ENCODE results near the gene CELSR1.

Gene CELSR1

DNA sequence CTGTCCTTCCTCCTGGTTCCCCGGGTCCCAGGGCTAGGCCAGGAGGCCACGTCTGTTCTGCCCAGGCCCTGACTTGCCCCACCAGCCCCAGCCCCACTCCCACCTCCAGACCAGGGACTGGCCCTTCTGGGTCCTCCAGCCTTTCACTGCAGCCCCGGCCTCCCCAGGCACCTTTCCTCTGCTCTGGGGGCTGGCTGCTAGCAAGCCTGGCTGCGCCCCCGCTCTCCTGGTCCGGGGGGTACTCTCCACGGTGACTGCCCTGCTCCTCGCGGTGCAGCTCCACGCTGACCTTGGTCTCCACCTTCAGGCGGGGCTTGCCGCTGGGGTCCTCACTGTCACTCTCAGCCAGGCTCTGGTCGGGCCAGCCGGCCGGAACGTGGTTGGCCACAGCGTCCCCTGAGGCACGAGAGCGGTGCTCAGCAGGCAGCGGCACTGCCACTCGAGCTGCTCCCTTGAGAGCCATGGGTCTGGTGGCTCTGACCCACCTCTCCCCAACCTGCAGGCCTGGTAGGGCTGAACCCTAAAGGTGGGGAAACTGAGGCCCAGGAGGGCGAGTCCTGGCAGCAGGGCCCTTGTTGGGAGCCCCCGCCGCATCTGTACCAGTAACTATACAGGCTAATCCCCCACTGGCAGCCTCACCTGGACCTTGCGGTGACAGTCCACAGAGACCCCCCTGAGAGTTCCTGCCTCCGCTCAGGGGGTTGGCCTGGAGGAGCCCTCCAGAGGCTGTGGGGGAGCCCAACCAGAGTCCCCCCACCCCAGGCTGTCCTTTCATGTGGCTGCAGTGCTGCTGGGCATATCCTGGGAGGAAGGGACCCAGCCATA is 172.9 kb downstream of the CELSR1 start:
- DNase-seq (ENCODE audit: low spot score) = no peak

DNA sequence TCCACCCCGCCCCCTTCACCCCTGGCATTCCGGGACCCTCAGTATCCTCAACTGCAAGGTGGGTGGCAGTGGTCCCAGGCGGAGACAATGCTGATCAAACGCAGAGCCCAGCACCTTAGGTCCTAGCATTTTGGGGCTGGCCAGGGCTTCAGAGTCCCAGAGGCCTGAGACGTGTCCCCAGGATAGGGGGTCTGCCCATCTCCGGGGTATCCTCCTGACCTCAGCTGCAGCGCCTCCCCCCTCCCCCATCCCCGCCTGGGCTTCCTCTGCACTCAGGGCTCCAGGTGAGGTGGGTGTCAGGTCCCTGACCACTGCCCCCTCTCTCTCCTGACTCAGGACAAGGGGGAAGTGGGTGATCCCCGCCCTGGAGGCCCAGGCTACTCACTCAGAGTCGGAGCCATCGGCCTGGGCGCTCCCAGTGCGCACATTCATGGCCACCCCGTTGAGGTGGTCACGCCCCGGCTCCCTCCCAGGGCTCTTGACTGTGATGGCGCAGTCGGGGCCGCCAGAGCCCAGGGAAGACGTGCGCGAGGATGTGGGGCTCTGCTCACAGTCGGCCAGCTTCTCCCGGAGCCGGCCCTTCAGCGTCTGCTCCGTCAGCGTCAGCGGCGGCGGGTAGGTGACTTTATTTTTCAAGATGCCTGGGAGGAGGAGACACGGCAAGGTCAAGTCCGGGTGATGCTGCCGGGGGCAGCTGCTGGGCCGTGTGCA is 173.7 kb downstream of the CELSR1 start:
- no peak for DNase-seq (ENCODE audit: low spot score)

DNA sequence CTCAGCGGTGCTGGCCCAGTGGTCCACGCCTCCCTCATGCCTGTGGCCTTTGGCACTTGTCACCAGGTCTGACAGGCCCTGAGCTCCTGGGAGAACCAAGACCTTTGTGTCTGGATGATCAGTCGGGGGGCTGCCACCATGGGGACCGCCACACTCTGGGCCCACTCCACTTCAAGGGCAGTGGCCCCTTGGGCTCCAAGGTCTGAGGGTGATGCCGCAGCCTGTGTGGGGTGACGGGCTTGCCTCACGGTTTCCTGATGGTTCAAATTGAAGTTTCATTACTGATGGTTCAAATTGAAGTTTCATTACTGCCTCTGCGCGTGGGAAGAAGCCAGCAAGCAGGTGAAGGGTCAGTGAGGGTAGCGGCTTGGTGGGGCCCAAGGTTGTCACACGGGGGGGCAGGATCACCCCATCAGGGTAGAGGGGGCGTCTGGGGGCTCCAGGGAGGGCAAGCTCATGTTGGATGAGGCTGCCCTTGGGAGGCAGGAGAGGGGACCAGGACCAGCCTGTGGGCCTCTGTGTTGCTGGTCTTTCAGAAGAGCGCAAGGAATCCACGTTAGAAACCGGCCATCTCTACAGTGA is 174.4 kb downstream of the CELSR1 start:
- DNase-seq (ENCODE audit: low spot score) = no peak

DNA sequence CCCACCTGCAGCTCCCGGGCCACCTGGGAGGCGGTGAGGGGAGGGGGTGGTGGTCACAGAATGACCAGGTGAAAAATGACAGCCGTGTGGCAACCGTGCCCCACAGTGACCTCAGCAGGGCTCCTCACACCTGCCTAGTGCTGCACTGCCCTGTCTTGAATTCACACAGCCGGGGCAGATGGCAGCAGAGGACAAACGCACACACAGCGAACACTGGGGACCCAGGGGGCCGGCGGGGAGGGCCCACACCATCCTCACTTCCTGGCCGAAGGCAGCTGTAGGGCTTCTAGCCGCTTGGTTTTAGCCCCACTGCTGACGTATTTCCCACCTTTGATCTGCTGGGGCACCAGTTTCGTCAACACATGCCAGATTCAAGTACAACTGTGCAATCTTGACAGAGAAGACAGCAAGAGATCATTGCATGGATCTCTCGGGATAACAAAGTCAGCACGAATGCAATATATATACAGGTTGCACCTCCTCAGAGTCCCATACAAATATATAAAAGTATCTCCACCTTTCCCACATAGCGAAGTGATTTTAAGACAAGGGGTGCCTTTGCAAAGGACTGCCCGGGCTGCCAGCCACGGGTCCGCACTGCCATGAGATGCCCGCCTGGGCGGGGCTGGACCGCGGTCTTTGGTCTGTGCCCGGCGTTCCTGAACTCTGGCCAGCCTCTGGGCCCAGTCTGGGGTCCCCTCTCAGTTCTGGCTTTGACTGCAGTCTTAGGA is 175.1 kb downstream of the CELSR1 start:
- no peak for DNase-seq (ENCODE audit: low spot score)

DNA sequence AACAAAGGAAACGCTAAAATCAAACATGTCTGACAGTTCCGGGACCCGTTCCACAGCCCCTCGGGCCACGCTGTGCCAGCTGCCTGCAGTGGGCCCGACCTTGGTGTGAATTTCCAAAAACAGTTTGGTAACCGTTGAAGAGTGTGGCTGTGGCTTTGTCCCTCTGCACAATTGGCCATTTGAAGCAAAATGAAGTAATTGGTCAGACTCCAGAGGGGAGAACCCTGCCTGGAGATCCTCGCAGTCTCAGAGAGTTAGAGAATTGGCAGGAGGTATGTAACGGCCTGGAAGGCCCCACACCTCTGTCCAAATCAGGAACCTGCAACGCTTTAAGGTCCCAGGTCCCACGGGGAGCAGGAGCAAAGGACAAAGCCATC is 175.6 kb downstream of the CELSR1 start:
- no peak for DNase-seq (ENCODE audit: low spot score)

DNA sequence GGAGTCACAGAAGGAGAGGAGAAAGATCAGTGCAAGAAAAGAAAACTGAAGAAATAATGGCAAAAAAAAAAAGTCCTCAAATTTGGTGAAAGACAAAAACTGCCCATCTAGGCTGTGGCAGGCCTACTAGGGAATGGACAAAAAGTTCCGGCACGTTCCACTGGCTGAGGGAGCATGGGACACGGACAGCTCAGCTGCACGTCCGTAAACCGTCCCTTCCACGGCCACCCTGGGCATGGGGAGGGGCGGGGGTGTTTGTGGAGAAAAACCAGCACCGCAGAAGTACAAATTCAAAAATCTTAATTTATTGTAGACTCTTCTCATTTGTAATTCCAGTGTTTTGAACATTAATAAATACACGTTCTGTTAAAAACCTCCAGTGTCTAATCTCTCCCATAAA is 176.5 kb downstream of the CELSR1 start:
- DNase-seq (ENCODE audit: low spot score) = no peak

DNA sequence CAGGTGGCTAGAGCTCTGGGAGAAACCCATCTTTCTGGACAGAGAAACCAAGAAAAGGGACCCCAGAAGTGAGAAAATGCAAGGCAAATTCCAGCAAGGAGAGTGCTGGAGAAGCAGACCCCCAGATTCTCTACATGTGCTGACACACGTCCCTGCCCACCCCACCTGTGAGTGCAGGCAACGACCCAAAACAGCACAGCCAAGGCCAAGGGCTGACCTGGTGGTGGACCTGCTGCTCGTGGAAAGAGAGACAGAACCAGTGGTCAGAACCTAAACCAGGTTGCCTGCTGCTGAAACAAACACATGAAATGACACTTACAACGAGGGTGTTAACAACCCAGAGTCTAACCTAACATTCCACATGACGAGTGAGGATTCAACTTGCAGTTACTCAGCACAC is 177.3 kb downstream of the CELSR1 start:
- no peak for DNase-seq (ENCODE audit: low spot score)

DNA sequence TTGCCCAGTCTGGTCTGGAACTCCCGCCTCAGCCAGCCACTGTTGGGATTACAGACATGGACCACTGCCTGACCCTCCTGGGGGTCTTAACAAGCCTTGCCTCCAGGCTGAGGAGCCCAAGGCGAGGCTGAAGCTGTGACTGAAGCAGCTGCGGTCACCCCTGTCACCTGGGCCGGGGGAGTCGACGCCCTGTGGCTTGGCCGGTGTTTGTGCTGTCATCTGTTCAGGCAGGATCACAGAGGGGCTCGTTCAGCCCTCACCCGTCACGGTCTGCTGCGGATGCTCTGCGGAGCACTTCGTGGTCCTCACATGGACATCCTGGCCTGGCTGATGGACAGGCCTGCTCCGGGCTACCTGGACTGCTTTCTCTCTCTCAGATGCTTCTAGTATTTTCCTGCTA is 178.1 kb downstream of the CELSR1 start:
- no peak for DNase-seq (ENCODE audit: low spot score)

DNA sequence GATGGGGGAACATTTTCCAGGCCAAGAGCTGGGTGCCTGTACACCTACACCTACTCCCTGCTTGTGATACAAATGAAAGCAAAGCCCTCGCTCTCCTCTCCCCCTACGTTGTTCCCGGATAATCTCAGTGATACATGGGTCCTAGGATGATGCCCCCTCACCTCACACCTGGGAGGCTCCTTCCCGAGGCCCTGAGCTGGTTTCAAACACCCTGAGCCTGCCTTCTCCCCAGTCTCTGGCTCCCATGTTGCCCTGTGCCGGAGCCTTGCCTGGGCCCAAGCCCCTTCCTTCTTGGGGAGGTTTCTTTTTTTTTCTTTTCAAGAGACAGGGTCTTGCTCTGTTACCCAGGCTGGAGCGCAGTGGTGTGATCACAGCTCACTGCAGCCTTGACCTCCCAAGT is 178.7 kb downstream of the CELSR1 start:
- no peak for DNase-seq (ENCODE audit: low spot score)

DNA sequence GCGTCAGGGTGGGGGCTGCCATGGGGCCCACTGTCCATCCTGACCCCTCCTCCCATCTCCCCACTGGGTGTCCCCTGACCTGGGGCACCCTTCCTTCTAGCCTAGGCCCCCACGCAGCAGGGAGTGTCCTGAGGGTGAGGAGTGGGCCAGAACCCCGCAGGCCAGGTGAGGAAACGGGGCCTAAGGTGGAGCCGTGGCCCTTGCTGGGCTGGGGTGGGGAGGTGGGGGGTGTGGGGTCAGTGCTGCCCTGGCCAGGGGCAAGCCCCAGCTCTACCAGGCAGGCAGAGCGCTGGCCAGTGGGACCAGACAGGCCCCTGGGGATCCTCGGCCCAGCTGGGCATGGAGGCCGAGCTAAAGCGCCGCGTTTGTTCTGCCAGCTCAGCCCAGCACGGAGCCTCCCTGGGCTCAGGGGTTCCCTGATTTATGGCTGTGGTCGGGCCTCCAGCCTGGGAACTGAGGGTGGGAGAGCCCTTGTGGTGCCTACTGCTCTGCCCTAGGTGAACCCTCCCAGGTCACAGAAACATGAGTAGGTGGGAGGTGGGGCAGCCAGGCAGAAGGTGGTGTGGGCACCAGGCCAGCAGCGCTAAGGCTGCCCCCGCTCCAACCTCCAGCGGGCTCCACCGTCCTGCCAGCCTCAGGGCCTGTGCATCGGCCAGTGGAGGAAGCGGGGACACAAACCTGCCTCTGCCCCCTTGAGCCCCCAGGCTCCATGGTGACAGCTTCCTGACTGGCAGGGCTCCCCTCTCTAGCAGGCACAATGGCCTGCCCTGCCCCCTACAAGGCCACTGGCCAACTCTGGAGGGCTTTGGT is 179.5 kb downstream of the CELSR1 start:
- no peak for DNase-seq (ENCODE audit: low spot score)

DNA sequence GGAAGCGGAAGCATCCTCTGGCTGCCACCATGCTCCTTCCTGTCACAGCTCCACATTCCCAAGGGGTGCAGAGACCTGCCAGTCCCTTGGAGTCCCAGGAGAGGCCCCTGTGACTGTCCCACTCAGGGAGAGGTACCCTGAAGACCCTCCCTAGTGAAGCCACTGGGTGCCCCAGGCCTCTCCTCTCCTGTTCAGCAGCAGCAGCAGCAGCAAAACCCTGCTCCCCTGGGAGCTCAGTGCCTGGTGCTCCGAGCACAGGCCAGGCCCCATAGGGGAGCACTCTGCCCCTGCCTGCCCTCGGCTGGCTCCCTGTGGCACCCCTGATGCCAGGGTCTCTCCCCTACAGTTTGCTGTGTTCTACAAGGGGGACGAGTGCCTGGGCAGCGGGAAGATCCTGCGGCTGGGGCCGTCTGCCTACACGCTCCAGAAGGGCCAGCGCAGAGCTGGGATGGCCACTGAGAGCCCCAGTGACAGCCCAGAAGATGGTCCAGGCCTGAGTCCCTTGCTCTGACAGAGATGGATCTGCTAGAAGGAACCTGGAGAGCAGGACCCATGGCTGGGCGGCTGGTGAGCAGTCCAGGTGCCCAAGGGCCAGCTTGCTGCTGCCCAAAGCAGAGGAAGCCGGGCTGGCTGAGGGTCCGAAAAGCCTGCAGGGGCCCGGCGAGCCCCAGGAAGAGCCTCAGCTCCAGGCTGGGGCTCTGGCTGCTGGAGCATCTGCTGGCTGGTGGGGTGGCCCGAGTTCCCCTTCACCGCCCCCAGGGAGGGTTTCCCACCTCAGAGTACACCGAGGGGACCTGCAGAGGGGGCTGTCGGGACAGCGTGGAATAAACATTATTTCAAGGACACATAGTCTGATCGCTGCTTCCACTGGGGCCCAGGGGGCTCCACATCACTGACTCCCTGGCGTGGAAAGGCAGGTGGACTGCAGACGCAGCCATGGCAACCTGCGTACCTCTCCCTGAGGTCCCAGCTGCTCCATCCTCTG is 180.6 kb downstream of the CELSR1 start:
- DNase-seq (ENCODE audit: low spot score) = no peak

DNA sequence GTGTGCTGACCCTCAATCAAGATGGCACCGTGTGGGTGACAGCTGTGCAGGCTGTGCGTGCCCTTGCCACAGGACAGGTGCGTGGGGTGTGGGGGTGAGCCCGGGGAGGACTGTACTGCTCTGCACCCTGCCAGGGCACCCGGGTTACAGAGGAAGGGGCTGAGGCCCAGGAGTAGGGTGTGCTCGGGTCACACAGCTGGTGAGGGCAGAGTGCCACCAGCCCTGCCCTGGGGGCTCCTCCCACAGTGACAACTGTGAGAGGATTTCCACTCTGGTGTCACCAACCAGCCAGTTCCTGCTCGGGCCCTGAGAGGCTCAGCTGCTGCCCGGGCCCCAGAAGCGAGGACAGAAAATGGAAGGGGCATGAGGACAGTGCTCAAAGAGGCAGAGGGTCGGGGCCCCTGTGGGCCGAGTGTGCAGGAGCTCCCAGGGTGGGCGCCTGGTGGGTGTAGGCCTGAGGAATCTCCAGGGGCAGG is 181.4 kb downstream of the CELSR1 start:
- DNase-seq (ENCODE audit: low spot score) = no peak

DNA sequence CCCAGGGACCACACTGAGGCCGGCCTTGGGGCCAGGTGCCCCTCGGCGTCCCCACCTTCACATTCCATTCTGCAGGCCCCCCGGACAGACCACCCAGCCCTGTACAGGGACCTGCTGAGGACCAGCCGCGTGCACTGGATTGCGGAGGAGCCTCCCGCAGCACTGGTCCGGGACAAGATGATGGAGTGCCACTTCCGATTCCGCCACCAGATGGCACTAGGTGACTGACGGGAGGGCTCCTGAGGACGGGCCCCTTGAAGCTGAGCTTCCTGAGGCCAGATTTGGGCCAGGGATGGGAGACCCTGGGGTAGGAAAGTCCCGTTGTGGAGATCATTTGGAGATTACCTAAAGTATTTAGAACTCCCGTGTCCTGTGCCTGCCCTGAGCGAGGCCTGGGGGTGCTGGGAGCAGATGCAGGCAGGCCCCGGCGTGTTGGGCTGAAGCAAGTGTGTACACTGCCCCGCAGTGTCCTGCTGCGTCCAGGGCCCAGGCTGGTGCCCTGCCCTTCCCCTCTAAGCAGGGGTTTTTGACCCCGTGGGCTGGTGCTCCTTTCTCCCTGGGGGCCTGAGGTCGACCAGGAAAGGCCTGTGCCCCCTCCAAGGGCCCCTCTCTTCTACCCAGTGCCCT is 181.9 kb downstream of the CELSR1 start:
- DNase-seq (ENCODE audit: low spot score) = peak; percentile 28

DNA sequence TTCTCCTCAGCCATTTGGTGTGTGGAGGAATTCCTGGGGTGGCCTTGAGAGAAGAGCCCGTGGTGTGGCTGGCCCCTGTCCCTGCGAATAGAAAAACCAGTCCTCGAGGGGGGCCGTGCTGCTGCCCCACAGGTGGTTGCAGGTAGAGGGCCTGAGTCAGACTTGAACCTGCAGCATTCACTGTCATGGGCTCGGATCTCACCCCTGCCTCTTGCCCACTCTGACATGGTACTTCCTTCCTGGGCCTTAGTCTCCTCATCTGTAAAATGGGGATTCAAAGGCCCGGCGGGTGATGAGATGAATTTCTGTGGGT is 182.5 kb downstream of the CELSR1 start:
- no peak for DNase-seq (ENCODE audit: low spot score)

DNA sequence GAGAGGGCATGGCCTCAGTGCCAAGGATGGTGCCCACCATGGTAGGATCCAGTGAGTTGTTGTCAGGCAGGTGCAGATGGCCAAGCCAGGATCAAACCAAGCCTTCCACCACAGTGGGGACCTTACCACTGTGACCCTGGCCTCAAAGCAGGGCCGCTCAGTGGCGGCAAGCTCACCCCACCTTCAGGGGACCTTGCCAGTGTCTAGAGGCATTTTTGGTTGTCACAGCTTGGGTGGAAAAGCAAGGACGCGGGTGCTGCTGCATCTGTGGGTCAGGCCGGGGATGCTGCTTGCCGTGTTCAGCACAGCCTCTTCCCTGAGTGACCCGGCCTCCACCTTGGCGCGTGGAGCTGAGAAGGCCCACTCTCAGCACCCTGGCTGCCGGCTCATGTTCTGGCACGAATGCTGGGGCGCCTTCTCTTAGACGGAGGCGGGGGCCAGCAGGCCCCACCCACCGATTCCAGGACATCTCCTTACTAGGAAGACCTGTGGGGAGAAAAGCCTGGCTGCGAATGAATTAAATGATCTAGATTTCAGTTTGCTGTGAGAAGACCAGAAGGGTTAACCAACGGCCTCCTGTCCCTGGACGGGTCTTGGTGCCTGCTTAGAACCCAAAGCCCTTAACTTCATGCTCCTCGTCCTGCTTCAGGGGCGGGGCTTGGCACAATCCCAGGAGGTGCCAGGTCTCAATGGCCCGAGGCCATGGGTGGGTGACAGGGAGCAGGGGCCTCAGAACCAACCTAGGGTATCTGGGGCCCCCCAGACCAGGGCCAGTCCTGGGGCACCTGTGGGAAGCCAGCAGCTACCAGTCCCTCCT is 183.0 kb downstream of the CELSR1 start:
- no peak for DNase-seq (ENCODE audit: low spot score)

DNA sequence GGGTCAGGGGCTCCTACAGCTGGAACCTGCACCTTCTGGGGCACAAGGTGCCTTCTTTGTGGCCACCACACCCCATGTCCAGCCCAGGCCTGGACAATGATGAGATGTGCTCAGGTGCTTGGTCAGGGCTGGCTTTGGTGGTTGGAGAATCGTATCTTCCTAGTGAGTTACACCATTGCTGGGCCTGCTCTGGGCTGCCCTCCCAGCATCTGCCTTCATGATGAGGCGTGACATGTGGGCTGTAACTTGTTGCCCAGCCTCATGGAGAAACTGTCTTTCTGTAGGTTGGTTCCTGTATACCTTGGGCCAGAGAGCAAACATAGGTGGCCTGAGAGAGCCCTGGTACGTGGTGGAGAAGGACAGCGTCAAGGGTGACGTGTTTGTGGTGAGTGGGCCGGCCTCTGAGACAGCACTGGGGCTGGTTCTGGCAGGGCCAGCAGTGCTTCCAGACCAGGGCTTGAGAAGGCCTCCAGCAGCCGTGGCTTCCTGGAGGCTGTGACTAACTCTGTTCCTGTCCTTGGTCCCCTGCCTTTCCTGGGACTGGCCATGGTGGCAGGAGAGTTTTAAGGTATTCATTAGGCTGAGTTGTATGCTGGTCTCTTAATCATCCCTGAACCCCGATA is 183.8 kb downstream of the CELSR1 start:
- no peak for DNase-seq (ENCODE audit: low spot score)

DNA sequence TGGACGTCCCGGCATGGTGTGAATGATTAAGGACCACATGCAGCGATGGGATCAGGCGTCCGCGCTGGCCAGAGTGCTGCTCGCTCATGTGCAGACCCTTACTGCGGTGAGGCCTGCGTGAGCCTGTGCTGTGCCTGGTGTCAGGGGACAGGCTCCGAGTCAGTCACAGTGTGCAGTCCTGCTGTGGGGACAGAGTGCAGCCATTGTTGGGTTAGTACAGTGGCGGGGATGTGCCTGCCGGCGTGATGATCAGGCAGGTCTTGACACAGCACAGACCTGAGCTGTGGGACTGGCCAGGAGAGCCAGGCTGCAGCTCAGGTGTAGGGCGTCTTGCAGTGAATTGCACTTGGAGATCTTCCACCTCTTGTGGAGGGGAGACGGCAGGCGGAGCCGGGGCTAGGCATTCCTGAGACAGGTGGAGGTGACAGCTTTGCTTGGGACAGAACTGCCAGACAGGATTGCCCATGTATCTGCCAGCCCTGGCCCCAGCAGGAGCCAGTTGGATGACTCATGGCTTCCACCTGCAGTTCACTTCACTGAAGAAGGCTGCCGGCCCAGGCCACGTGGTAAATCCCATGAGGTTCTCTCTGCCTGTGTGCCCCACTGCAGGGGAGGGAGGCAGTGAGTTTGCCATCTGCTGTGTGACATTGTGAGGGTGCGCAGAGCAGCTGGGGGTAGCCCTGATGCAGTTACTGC is 184.6 kb downstream of the CELSR1 start:
- peak; percentile 69 for DNase-seq (ENCODE audit: low spot score)

DNA sequence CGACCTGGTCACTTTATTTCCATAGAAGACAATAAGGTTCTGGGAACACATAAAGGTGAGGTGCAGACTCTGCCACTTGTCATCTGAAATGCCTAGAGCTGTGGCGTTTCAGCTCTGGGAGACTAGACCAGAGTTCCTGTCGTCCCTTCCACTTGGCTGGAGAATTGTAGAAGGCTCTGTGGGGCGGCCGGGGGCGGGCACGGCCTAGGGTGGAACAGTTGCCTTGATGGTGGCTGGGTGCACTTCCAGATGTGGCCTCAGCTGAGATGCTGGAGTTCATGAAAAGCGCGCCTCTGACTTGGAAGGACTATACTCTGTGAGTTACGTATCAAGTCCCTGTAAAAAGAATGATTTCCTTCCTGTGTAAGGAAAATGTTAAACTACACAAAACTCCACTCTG is 185.1 kb downstream of the CELSR1 start:
- no peak for DNase-seq (ENCODE audit: low spot score)
